Cardiac ventricle fibroblast (primary cell): ENCODE measurements around the gene VPS37C. TPM values are rescaled to one million over a fixed set of nuclear protein-coding genes. Genes with fewer than 3 reads are reported as not detected.

Experiments used
- total RNA-seq: library from RNA; depleted of rRNA; stranded (reverse); fragments of >200 nt; gene quantifications from 2 replicates; pipeline ENCODE4 v1.2.3, GENCODE V29; 2015

VPS37C gene
- 6.0 and 8.5 TPM in 2 replicates for total RNA-seq

GRCh38 chr11:61161190-61162091 lies at the start of gene VPS37C:
VPS37C (minus strand) TSS chr11:61161426; CDS start chr11:61138829, 22,597 bp downstream.

DNA sequence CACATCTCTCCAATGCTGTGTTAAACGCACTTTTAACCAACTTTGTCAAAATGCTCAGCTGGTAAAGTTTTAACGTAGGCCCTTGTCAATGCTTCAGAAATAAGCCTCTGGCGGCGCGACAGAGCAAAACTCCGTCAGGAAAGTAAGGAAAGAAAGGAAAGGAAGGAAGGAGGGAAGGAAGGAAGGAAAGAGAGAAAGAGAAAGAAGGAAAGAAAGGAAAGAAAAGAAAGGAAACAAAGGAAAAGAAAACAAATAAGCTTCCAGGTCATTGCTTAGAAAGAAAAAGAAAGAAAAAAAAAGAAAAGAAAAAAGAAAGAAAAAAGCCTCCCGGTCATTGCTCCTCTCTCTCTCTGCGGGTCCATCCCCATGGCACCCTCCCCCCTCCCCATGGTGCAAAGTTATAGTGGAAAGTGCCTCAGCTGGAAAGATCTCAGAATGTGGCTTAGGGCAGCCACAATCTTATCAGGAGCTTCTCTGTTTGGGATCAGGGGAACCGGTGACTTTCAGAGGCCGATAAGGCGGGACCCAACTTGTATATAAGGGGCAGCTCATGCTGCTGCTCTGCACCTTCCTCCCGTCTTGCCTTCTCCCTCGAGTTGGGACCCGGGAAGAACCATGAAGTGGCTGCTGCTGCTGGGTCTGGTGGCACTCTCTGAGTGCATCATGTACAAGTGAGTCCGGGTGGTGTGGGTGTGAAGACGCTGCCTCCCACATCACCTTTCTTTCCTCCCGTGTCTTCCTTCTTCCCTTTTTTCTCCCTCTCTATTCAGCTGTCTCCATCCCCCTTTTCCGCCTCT lies 41.9 kb upstream of the VPS37C start, which contains the start of gene PGA3:
Gene PGA3 (plus strand): TSS at position 566 of the 797 bp plus-strand sequence. CDS start 50 bp downstream, at position 616.

Other genes starting within 250 kb of the VPS37C start
- 54.5 and 59.8 TPM in 2 replicates for gene TMEM109, start 247.3 kb downstream of the VPS37C start, total RNA-seq
- 15.1 and 16.9 TPM in 2 replicates for gene TMEM132A, start 237.0 kb downstream of the VPS37C start, total RNA-seq
- 9.0 and 17.3 TPM in 2 replicates for gene SLC15A3, start 209.2 kb downstream of the VPS37C start, total RNA-seq
- gene CD6, start 189.7 kb downstream of the VPS37C start, total RNA-seq, result not detected in 2 replicates
- gene CD5, start 58.9 kb downstream of the VPS37C start, total RNA-seq, result not detected in 2 replicates
- gene PGA3, start 42.1 kb upstream of the VPS37C start, total RNA-seq, result not detected in 2 replicates
- not detected in 2 replicates for gene PGA4, start 60.9 kb upstream of the VPS37C start, total RNA-seq
- not detected in 2 replicates for gene PGA5, start 79.7 kb upstream of the VPS37C start, total RNA-seq
- gene VWCE, start 133.9 kb upstream of the VPS37C start, total RNA-seq, result 16.8 and 19.4 TPM in 2 replicates
- 217 and 223 TPM in 2 replicates for gene DDB1, start 171.7 kb upstream of the VPS37C start, total RNA-seq
- gene TKFC, start 171.8 kb upstream of the VPS37C start, total RNA-seq, result 29.1 and 33.9 TPM in 2 replicates
- gene CYB561A3, start 200.5 kb upstream of the VPS37C start, total RNA-seq, result 64.8 and 89.7 TPM in 2 replicates
- 15.7 and 33.9 TPM in 2 replicates for gene TMEM138, start 200.9 kb upstream of the VPS37C start, total RNA-seq
- 14.2 and 18.2 TPM in 2 replicates for gene TMEM216, start 231.2 kb upstream of the VPS37C start, total RNA-seq